ENCODE measurements around the gene NDFIP1.

NDFIP1 gene, protein sequence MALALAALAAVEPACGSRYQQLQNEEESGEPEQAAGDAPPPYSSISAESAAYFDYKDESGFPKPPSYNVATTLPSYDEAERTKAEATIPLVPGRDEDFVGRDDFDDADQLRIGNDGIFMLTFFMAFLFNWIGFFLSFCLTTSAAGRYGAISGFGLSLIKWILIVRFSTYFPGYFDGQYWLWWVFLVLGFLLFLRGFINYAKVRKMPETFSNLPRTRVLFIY

DNA sequence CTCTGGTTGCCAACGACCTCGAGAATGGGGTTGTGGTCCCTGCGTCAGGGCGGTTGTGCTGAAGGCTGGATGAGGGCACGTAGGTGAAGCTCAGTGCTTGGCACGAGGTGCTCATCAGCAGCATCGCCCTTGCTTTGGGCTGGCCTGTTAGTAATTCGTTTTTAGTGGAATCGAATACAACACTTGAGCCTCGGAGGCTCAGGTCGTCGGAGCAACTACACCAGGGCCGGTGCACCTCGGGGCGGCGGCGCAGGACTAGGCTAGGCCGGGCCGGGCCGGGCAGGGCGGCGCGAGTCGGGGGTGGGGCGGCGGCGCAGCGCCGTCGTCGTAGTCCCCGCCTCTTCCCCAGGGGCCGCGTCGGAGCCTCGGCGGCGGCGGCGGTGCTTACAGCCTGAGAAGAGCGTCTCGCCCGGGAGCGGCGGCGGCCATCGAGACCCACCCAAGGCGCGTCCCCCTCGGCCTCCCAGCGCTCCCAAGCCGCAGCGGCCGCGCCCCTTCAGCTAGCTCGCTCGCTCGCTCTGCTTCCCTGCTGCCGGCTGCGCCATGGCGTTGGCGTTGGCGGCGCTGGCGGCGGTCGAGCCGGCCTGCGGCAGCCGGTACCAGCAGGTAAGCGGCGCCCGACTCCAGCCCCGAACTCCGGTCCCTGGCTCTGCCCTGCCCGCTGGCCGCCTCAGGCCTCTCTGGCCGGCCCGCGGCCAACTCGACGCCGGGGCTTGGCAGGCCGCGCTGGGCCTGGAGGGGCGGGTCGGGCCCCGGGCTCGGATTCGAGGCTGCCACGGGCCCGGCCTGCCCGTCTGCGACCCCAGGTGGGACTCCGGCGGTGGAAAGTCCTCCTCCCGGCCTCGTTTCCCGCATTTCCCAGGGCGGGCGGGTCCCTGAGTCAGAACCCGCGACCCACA, at the start of gene NDFIP1:
Gene NDFIP1, plus strand, starts transcription at position 348 of the 899 bp plus-strand sequence. Its CDS starts 196 bp downstream, at position 544.
- TF ChIP-seq, protein P1, sequence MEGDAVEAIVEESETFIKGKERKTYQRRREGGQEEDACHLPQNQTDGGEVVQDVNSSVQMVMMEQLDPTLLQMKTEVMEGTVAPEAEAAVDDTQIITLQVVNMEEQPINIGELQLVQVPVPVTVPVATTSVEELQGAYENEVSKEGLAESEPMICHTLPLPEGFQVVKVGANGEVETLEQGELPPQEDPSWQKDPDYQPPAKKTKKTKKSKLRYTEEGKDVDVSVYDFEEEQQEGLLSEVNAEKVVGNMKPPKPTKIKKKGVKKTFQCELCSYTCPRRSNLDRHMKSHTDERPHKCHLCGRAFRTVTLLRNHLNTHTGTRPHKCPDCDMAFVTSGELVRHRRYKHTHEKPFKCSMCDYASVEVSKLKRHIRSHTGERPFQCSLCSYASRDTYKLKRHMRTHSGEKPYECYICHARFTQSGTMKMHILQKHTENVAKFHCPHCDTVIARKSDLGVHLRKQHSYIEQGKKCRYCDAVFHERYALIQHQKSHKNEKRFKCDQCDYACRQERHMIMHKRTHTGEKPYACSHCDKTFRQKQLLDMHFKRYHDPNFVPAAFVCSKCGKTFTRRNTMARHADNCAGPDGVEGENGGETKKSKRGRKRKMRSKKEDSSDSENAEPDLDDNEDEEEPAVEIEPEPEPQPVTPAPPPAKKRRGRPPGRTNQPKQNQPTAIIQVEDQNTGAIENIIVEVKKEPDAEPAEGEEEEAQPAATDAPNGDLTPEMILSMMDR (IDR thresholded peaks at IDR 0.05; ENCODE audit: control extremely low read depth, extremely low read depth, low read depth, missing control alignments), result no peak
- DNase-seq (ENCODE audit: extremely low spot score), result peak; percentile 78
- POLR2A ChIA-PET, result no interaction called here
- CTCF ChIA-PET, result interaction anchor here (1.0 to 1.5 kb wide), 5 partner anchors 15 to 229 kb away, joined by 3 to 4 read pairs (median 3); no protein-coding TSS in a partner anchor

GRCh38 chr5:142059304-142059940, 49.2 kb upstream of the NDFIP1 start:
- POLR2A ChIA-PET, result no interaction called here
- DNase-seq (ENCODE audit: extremely low spot score), result no peak
- TF ChIP-seq, protein P1 (IDR thresholded peaks at IDR 0.05; ENCODE audit: control extremely low read depth, extremely low read depth, low read depth, missing control alignments), result no peak
- CTCF ChIA-PET, result no interaction called here

DNA sequence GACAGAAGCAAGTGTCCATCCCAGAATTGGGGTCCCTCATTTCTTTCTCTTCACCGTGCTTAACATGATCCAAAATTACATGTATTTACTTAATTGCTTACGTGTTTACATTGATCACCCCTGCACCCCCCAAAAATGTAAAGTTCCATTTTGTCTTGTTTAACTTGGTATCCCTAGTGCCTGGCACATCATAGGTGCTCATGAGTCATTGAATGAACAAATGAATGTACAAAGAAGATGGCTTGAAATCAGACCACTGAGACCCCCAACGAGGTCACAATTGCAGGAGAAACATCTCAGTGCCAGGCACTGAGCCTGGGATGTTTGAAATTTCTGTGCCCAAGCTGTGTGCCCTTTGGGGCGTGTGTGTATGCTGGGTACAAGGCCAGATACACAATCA, 45.2 kb upstream of the NDFIP1 start:
- ChIA-PET CTCF (interaction anchor here (1.0 kb wide), 1 partner anchor 52 kb away, joined by 3 read pairs; no protein-coding TSS in a partner anchor), POLR2A (no interaction called here)
- TF ChIP-seq, protein P1 (IDR thresholded peaks at IDR 0.05; ENCODE audit: control extremely low read depth, extremely low read depth, low read depth, missing control alignments), result no peak

GRCh38 chr5:142063878-142064331, 44.7 kb upstream of the NDFIP1 start:
- CTCF ChIA-PET, result interaction anchor here (1.0 kb wide), 1 partner anchor 51 kb away, joined by 3 read pairs; no protein-coding TSS in a partner anchor
- POLR2A ChIA-PET, result interaction anchor here (0.7 kb wide), 1 partner anchor 1887 kb away, joined by 5 read pairs; no protein-coding TSS in a partner anchor
- no peak for DNase-seq (ENCODE audit: extremely low spot score)

More for the DNA sequence above, 45.2 kb upstream of the NDFIP1 start:
- no peak for DNase-seq (ENCODE audit: extremely low spot score)

GRCh38 chr5:142065273-142065672, 43.3 kb upstream of the NDFIP1 start:
- POLR2A ChIA-PET, result no interaction called here
- CTCF ChIA-PET, result no interaction called here
- TF ChIP-seq, protein P1 (IDR thresholded peaks at IDR 0.05; ENCODE audit: control extremely low read depth, extremely low read depth, low read depth, missing control alignments), result no peak
- no peak for DNase-seq (ENCODE audit: extremely low spot score)

More at GRCh38 chr5:142063878-142064331, 44.7 kb upstream of the NDFIP1 start:
- TF ChIP-seq, protein P1 (IDR thresholded peaks at IDR 0.05; ENCODE audit: control extremely low read depth, extremely low read depth, low read depth, missing control alignments), result no peak

Measured in GM10248 (cell line).